ENCODE data around the gene TM9SF2.

Gene TM9SF2

GRCh38 chr13:99580500-99581268, 79.4 kb downstream of the TM9SF2 start:
- DNase-seq (ENCODE audit: low spot score) = no peak

- DNase-seq (ENCODE audit: low spot score) = no peak
Observed at GRCh38 chr13:99582511-99582910, 81.2 kb downstream of the TM9SF2 start.

- no peak for DNase-seq (ENCODE audit: low spot score)
Observed at GRCh38 chr13:99585609-99586008, 84.3 kb downstream of the TM9SF2 start.

DNA sequence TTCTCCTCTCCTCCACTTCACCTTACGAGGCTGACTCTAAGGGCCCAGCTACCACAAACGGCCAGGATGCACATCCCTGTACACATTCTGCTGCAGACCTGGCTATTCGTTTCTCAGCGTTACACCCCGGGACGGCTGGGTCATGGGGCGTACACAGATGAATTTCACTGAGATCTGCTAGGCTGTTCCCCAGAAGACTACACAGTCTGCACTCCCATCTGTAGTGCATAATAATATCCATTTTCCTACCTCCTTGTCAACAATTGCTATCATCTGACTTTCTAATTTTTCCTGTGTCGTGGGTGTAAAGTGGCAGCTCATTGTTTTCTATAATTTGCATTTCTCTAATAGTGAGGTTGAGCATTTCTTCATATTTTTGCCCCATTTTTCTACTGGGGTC, 85.7 kb downstream of the TM9SF2 start:
- no peak for DNase-seq (ENCODE audit: low spot score)

- no peak for DNase-seq (ENCODE audit: low spot score)
Observed at GRCh38 chr13:99587893-99588606, 86.8 kb downstream of the TM9SF2 start.

DNA sequence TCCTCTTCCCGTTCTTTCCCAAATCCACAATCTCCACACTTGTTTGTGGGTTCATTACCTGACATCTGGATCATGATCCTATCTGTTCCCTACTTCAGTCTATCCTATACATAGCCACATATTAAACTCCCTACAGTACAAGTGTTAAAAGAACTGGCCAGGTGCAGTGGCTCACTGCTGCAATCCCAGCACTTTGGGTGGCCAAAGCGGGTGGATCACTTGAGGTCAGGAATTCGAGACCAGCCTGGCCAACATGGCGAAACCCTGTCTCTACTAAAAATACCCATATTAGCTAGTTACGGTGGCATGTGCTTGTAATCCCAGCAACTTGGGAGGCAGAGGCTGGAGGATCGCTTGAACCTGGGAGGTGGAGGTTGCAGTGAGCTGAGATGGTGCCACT, 88.3 kb downstream of the TM9SF2 start:
- DNase-seq (ENCODE audit: low spot score) = no peak

DNA sequence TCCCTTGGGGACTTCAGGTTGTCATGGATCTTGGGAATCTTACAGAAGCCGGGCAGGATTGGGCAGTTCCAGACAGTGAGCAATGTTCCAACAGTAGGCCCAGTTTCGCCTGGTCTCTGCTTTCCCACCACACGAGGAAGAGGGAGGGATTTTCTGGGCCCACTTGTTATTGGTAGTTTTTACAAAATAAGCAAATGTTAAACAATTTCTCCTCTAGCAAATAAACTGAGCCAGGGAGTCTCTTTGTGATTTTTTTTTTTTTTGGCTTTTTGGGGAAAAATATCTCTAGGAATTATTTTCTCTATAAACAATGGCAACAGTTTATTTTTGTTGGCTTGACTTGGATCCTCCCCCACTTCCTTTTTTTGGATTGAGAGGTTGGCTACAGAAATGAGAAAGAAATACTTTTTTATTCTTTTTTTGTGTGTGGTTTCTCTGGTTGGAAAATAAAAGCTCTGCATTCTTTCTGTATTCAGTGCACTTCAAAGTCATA, 89.3 kb downstream of the TM9SF2 start:
- no peak for DNase-seq (ENCODE audit: low spot score)

GRCh38 chr13:99596180-99596579, 94.9 kb downstream of the TM9SF2 start:
- no peak for DNase-seq (ENCODE audit: low spot score)

- DNase-seq (ENCODE audit: low spot score) = no peak
Observed at GRCh38 chr13:99600318-99600717, 99.0 kb downstream of the TM9SF2 start.

- no peak for DNase-seq (ENCODE audit: low spot score)
Observed at GRCh38 chr13:99601535-99601934, 100.3 kb downstream of the TM9SF2 start.

DNA sequence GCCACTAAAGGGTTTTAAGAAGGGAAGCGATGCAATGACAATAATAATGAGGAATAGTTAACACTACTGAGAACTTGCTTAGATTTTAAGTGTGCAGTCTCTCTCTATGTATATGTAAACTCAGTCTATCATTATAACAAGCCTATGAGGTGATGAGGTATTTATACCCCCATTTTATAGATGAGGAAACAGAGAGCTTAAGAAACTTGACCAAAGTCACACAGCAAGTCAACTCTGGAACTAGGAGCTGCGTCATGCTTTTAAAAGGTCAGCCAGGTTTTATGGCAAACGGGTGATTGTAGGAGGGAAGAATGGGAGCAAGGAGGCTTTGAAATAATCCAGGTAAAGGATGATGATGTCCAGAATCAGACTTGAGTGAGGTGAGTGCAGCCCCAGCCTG, 103.4 kb downstream of the TM9SF2 start:
- DNase-seq (ENCODE audit: low spot score) = no peak

DNA sequence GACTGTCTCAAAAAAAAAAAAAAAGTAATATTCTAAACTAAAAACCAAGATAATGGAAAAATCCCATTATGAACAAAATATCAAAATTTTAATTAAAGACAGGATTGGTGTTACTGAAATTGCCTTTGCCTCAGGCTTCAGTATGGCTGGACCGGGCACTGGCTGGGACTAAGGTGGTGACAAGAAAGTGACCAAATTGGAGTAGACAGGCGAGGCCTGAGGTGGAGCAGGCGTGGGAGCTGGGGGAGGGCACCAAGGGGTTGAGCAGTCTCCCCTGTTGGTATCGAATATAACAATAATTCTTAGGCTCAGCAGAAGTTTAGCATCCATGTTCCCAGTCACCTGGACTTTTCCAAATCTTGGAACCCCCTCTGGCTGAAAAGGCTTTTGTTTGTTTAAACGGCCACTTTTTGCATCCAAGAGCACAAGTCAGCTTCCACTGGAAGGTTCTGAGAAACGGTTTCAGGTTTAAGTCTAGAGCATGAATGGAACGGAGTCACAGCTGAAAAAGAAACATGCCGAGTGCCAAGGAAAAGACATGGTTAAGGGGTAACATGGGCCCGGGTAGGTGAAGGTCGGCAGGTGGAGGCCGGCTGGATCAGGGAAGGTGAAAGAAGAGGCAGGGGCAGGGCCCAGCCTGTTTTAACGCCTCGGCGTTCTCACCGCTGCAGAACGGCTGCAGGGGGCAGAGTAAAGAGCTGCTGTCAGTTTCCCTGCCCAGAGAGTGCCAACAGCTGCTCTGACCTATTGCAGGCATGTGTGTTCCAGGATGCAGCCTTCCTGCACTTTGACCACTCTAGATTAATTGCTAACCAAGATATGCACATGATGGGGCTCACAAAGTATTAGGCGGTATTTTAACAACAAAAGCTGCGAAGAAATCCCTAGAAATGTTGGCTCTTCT, 104.4 kb downstream of the TM9SF2 start:
- peak; percentile 71 for DNase-seq (ENCODE audit: low spot score)

DNA sequence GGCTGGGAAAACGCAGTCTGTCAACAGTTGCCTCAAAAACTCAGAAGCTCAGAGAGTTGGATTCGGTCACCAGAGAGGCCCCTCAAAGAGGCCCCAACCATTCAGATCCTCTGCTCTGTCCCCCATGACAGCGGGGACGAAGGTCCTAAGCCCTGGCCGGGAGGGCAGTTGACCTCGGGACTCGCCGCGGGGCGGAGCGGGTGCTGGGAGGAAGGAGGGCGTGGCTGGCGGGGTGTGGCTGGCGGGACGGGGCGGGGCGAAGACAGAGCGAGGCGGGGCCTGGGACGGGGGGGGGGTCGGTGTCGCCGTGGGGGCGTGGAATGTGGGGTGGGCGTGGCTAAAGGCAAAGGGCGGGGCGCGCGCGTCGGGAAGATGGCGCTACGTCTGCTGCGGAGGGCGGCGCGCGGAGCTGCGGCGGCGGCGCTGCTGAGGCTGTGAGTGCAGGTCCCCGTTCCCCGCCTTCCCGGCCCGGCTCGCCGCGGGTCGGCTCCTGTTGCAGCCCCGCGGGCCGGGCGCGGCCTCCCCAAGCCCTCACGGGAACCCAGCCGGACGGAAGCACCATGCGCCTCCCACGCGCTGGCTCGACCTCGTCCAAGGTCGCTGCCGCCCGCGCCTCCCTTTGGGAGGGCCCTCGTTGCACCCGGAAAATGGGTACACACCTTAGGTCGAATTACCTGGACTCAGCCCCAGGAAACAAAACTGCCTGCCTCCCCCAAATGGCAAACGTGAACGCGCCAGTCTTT, 105.2 kb downstream of the TM9SF2 start, which contains the start of gene CLYBL:
CLYBL (plus strand) TSS at position 367 of the 743 bp plus-strand sequence.
- DNase-seq (ENCODE audit: low spot score) = peak; percentile 98

- DNase-seq (ENCODE audit: low spot score) = no peak
Observed at GRCh38 chr13:99608345-99608744, 107.1 kb downstream of the TM9SF2 start.

DNA sequence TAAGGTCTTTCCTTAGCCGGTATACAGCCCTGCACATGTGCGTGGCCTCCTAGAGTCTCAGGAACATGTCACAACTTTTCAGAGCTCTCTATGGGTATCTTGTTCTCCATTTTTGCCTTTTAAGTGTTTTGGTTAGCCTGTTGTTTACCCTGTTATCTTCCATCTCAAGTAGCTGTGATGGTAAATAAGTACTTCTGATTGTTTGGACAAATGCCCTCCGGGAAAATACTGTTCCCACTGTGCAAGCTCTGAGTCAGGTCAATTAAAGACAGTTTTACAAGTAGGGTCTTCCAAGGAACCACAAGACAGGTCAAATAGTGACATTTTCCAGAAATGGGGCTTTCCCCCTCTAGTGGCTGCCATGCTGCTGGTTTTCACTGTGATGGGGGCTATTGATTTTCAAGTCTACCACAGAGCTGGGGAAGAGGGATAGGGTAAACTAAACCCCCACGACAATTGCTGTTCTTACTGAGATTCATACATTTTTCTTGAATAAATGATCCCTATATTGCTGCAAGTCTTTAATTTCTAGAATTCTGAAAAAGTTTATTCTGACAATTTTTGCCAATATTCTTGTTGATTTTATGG, 109.5 kb downstream of the TM9SF2 start:
- no peak for DNase-seq (ENCODE audit: low spot score)

Data from D341Med (cell line).